Hepatocyte (in vitro differentiated cells): ENCODE measurements around the gene FPR2. TPM values are rescaled to one million over a fixed set of nuclear protein-coding genes. Genes with fewer than 3 reads are reported as not detected.
"Not testable (repeated sequence)": the region's sequence is repeated elsewhere in the genome, so short reads cannot be mapped to it uniquely, and the experiment has no call there.

Experiments used
- DNase-seq: peaks from one replicate; pipeline ENCODE4 v3.0.0-alpha.2; 2016; ENCODE audit warnings: low spot score
- H2AFZ ChIP-seq: fragments of 200-600 bp; sonication (generic); 2 replicates; pipeline ENCODE4 v1.6.0; 2016; ENCODE audit warnings: antibody characterized with exemption, mild to moderate bottlenecking
- H3K27ac ChIP-seq: fragments of 200-600 bp; sonication (generic); 2 replicates; pipeline ENCODE4 v1.5.1; 2016; ENCODE audit warnings: mild to moderate bottlenecking
- H3K27me3 ChIP-seq: fragments of 200-600 bp; sonication (generic); 2 replicates; pipeline ENCODE4 v1.6.1; 2016
- H3K36me3 ChIP-seq: fragments of 200-600 bp; sonication (generic); replicated peaks from 2 replicates; pipeline ENCODE4 v1.5.1; 2016; ENCODE audit warnings: low read depth; ENCODE audit not compliant: insufficient read depth
- H3K4me1 ChIP-seq: fragments of 200-600 bp; sonication (generic); 2 replicates; pipeline ENCODE4 v1.5.1; 2016; ENCODE audit warnings: mild to moderate bottlenecking, moderate library complexity; ENCODE audit not compliant: insufficient read depth
- H3K4me2 ChIP-seq: fragments of 200-600 bp; sonication (generic); 2 replicates; pipeline ENCODE4 v1.6.0; 2016
- H3K4me3 ChIP-seq: fragments of 200-600 bp; sonication (generic); 2 replicates; pipeline ENCODE4 v1.5.1; 2016; ENCODE audit warnings: mild to moderate bottlenecking
- H3K79me2 ChIP-seq: fragments of 200-600 bp; sonication (generic); 2 replicates; pipeline ENCODE4 v1.6.0; 2017; ENCODE audit warnings: mild to moderate bottlenecking
- H3K9me2 ChIP-seq: fragments of 200-600 bp; sonication (generic); replicated peaks from 2 replicates; pipeline ENCODE4 v1.6.0; 2017; ENCODE audit warnings: mild to moderate bottlenecking; ENCODE audit not compliant: insufficient read depth
- H3K9me3 ChIP-seq: fragments of 200-600 bp; sonication (generic); 2 replicates; pipeline ENCODE4 v1.5.1; 2016; ENCODE audit warnings: low read depth, mild to moderate bottlenecking
- H4K20me1 ChIP-seq: fragments of 200-600 bp; sonication (generic); 2 replicates; pipeline ENCODE4 v1.6.0; 2016; ENCODE audit warnings: mild to moderate bottlenecking; ENCODE audit not compliant: insufficient read depth, poor library complexity, severe bottlenecking
- CTCF ChIP-seq: fragments of 200-600 bp; sonication (generic); IDR thresholded peaks from 2 replicates; pipeline ENCODE4 v1.5.1; 2016; ENCODE audit warnings: antibody characterized with exemption, mild to moderate bottlenecking; ENCODE audit not compliant: poor library complexity
- EZH2 ChIP-seq: fragments of 200-600 bp; sonication (generic); IDR thresholded peaks from 2 replicates; pipeline ENCODE4 v1.6.1; 2016; ENCODE audit warnings: antibody characterized with exemption, mild to moderate bottlenecking, borderline replicate concordance
- EZH2phosphoT487 ChIP-seq: fragments of 200-600 bp; sonication (generic); IDR thresholded peaks from one replicate; pipeline ENCODE4 v1.6.1; 2018; ENCODE audit warnings: antibody characterized with exemption, mild to moderate bottlenecking, low read depth, moderate library complexity; ENCODE audit not compliant: unreplicated experiment, severe bottlenecking
- WGBS: methylation state at CpG from one replicate; pipeline ENCODE4 v1.1.6; 2016; ENCODE audit warnings: low lambda C conversion rate; ENCODE audit errors: missing lambda C conversion rate; 5-methylcytosine and 5-hydroxymethylcytosine counted together
- polyA plus RNA-seq: library from polyadenylated mRNA; unstranded; fragments of >200 nt; fragmentation: Nextera tagmentation; extraction: Ambion mirVana; gene quantifications from 2 replicates; pipeline ENCODE4 v1.2.1, GENCODE V29; 2016
- total RNA-seq: library from RNA; depleted of rRNA; stranded (reverse); fragments of >200 nt; gene quantifications from 2 replicates; pipeline ENCODE4 v1.2.3, GENCODE V29; 2014

Gene FPR2
- total and polyA plus RNA-seq, 2 experiments from 2014 or later = not detected

GRCh38 chr19:51766461-51766860 lies 5.5 kb downstream of the FPR2 start:
- TF ChIP-seq CTCF = no peak
- no peak for TF ChIP-seq EZH2
- no peak for TF ChIP-seq EZH2phosphoT487
- no peaks in the 10 kb centered on the region for H3K79me2 ChIP-seq
- H3K9me3 ChIP-seq = no peaks in the 10 kb centered on the region
- DNase-seq = no peak
- no peaks in the 10 kb centered on the region for H4K20me1 ChIP-seq
- H3K9me2 ChIP-seq = no peaks in the 10 kb centered on the region
- H2AFZ ChIP-seq = no peak overlapping the region
- WGBS = 85% methylated on average over 5 of the region's 5 CpGs
- H3K27ac ChIP-seq = no peak overlapping the region
- H3K4me2 ChIP-seq = no peak overlapping the region
- H3K36me3 ChIP-seq = no peaks in the 10 kb centered on the region
- no peaks in the 10 kb centered on the region for H3K4me1 ChIP-seq
- no peak overlapping the region for H3K4me3 ChIP-seq
- no peaks in the 10 kb centered on the region for H3K27me3 ChIP-seq

- Histone ChIP-seq H3K9me3 (no peaks in the 10 kb centered on the region), H3K27ac (no peak overlapping the region), H3K27me3 (no peaks in the 10 kb centered on the region), H2AFZ (no peak overlapping the region), H3K4me1 (no peaks in the 10 kb centered on the region), H3K4me3 (no peak overlapping the region), H3K4me2 (no peak overlapping the region), H3K36me3 (no peaks in the 10 kb centered on the region), H3K9me2 (no peaks in the 10 kb centered on the region), H4K20me1 (no peaks in the 10 kb centered on the region), H3K79me2 (no peaks in the 10 kb centered on the region)
- 69% methylated on average over 10 of the region's 10 CpGs for WGBS
- TF ChIP-seq CTCF (no peak), EZH2phosphoT487 (no peak), EZH2 (no peak)
- no peak for DNase-seq
Observed at GRCh38 chr19:51771376-51772130, 10.6 kb downstream of the FPR2 start.

- Histone ChIP-seq H3K27me3 (no peaks in the 10 kb centered on the region), H3K36me3 (no peaks in the 10 kb centered on the region), H3K4me3 (no peak overlapping the region), H3K79me2 (no peaks in the 10 kb centered on the region), H4K20me1 (no peaks in the 10 kb centered on the region), H2AFZ (no peak overlapping the region), H3K4me1 (no peaks in the 10 kb centered on the region), H3K27ac (no peak overlapping the region), H3K9me3 (no peaks in the 10 kb centered on the region), H3K9me2 (no peaks in the 10 kb centered on the region), H3K4me2 (no peak overlapping the region)
- TF ChIP-seq EZH2 (no peak), CTCF (no peak), EZH2phosphoT487 (no peak)
- whole genome bisulfite sequencing = 59% methylated on average over 6 of the region's 6 CpGs
- DNase-seq = no peak
Observed at GRCh38 chr19:51772977-51773376, 12.0 kb downstream of the FPR2 start.

- H3K9me2 ChIP-seq, H3K27me3 ChIP-seq, H3K36me3 ChIP-seq, H3K79me2 ChIP-seq, H3K9me3 ChIP-seq, H2AFZ ChIP-seq, H3K4me1 ChIP-seq, H4K20me1 ChIP-seq, H3K27ac ChIP-seq, H3K4me2 ChIP-seq, H3K4me3 ChIP-seq, DNase-seq: not testable (repeated sequence)
- WGBS = 100% methylated on average over 1 of the region's 1 CpG
Observed at GRCh38 chr19:51776561-51776960, 15.6 kb downstream of the FPR2 start.
